ENCODE measurements around the gene SLC6A16.
"Not testable (repeated sequence)": the region's sequence is repeated elsewhere in the genome, so short reads cannot be mapped to it uniquely, and the experiment has no call there.

The SLC6A16 gene

GRCh38 chr19:49289286-49289685, 35.7 kb downstream of the SLC6A16 start:
- not testable (repeated sequence) for H3K4me3 ChIP-seq (ENCODE audit: low read length); DNase-seq (ENCODE audit: low read depth, low spot score)

- not testable (repeated sequence) for H3K4me3 ChIP-seq (ENCODE audit: low read length); DNase-seq (ENCODE audit: low read depth, low spot score)
These were observed 36.8 kb downstream of the SLC6A16 start for GRCh38 chr19:49288205-49288604.

- DNase-seq (ENCODE audit: low read depth, low spot score) = no peak
- H3K4me3 ChIP-seq (ENCODE audit: low read length) = no peak overlapping the region
These were observed 37.7 kb downstream of the SLC6A16 start for GRCh38 chr19:49287141-49287770.

GRCh38 chr19:49282184-49282583, 42.8 kb downstream of the SLC6A16 start:
- DNase-seq (ENCODE audit: low read depth, low spot score) = no peak
- no peak overlapping the region for H3K4me3 ChIP-seq (ENCODE audit: low read length)

GRCh38 chr19:49272204-49272603, 52.8 kb downstream of the SLC6A16 start:
- no peak for DNase-seq (ENCODE audit: low read depth, low spot score)
- no peak overlapping the region for H3K4me3 ChIP-seq (ENCODE audit: low read length)

- no peak for DNase-seq (ENCODE audit: low read depth, low spot score)
- no peak overlapping the region for H3K4me3 ChIP-seq (ENCODE audit: low read length)
These were observed 53.8 kb downstream of the SLC6A16 start for GRCh38 chr19:49271080-49271753.

- not testable (repeated sequence) for DNase-seq (ENCODE audit: low read depth, low spot score); H3K4me3 ChIP-seq (ENCODE audit: low read length)
These were observed 58.6 kb downstream of the SLC6A16 start for GRCh38 chr19:49266409-49266808.

GRCh38 chr19:49264258-49264657, 60.7 kb downstream of the SLC6A16 start:
- DNase-seq (ENCODE audit: low read depth, low spot score) = no peak
- H3K4me3 ChIP-seq (ENCODE audit: low read length) = no peak overlapping the region

GRCh38 chr19:49261602-49262001, 63.4 kb downstream of the SLC6A16 start:
- no peak for DNase-seq (ENCODE audit: low read depth, low spot score)
- H3K4me3 ChIP-seq (ENCODE audit: low read length) = no peak overlapping the region

- no peak overlapping the region for H3K4me3 ChIP-seq (ENCODE audit: low read length)
These were observed 68.3 kb downstream of the SLC6A16 start for GRCh38 chr19:49256691-49257090.

GRCh38 chr19:49255674-49256073, 69.3 kb downstream of the SLC6A16 start:
- DNase-seq (ENCODE audit: low read depth, low spot score) = no peak
- H3K4me3 ChIP-seq (ENCODE audit: low read length) = no peak overlapping the region

More at GRCh38 chr19:49256691-49257090, 68.3 kb downstream of the SLC6A16 start:
- no peak for DNase-seq (ENCODE audit: low read depth, low spot score)

GRCh38 chr19:49249933-49250332, 75.1 kb downstream of the SLC6A16 start:
- no peak overlapping the region for H3K4me3 ChIP-seq (ENCODE audit: low read length)
- no peak for DNase-seq (ENCODE audit: low read depth, low spot score)

- no peak for DNase-seq (ENCODE audit: low read depth, low spot score)
- H3K4me3 ChIP-seq (ENCODE audit: low read length) = no peak overlapping the region
These were observed 77.3 kb downstream of the SLC6A16 start for GRCh38 chr19:49247676-49248075.

- H3K4me3 ChIP-seq (ENCODE audit: low read length) = no peak overlapping the region
- DNase-seq (ENCODE audit: low read depth, low spot score) = no peak
These were observed 80.7 kb downstream of the SLC6A16 start for GRCh38 chr19:49244256-49244655.

GRCh38 chr19:49243726-49244125, 81.3 kb downstream of the SLC6A16 start:
- no peak overlapping the region for H3K4me3 ChIP-seq (ENCODE audit: low read length)
- DNase-seq (ENCODE audit: low read depth, low spot score) = no peak

- no peak for DNase-seq (ENCODE audit: low read depth, low spot score)
- H3K4me3 ChIP-seq (ENCODE audit: low read length) = no peak overlapping the region
These were observed 81.9 kb downstream of the SLC6A16 start for GRCh38 chr19:49243129-49243528.

- no peak overlapping the region for H3K4me3 ChIP-seq (ENCODE audit: low read length)
- no peak for DNase-seq (ENCODE audit: low read depth, low spot score)
These were observed 83.2 kb downstream of the SLC6A16 start for GRCh38 chr19:49241769-49242168.
